H9 (cell line): Measurements from ENCODE around the gene TSPY10. TPM values are rescaled to one million over a fixed set of nuclear protein-coding genes. Genes with fewer than 3 reads are reported as not detected.
"Not testable (repeated sequence)": the region's sequence is repeated elsewhere in the genome, so short reads cannot be mapped to it uniquely, and the experiment has no call there.

Experiments
- DNase-seq: peaks from one replicate; pipeline ENCODE4 v3.0.0-alpha.2; 2017
- H2AFZ ChIP-seq: one replicate; pipeline ENCODE4 v1.6.1; 2013; ENCODE audit warnings: mild to moderate bottlenecking, low read length, control low read depth, moderate library complexity
- H2AK5ac ChIP-seq: 2 replicates; pipeline ENCODE4 v1.6.1; 2013; ENCODE audit warnings: low read length, control low read depth, mixed read lengths; ENCODE audit not compliant: insufficient read length
- H2BK120ac ChIP-seq: one replicate; pipeline ENCODE4 v1.6.1; 2013; ENCODE audit warnings: low read depth, mild to moderate bottlenecking, low read length, control low read depth, inconsistent platforms; ENCODE audit not compliant: poor library complexity, severe bottlenecking
- H2BK12ac ChIP-seq: 2 replicates; pipeline ENCODE4 v1.6.1; 2013; ENCODE audit warnings: low read length, control low read depth, mixed read lengths, low read depth; ENCODE audit not compliant: insufficient read length
- H2BK15ac ChIP-seq: 2 replicates; pipeline ENCODE4 v1.6.1; 2013; ENCODE audit warnings: low read depth, low read length, control low read depth
- H2BK20ac ChIP-seq: one replicate; pipeline ENCODE4 v1.6.1; 2013; ENCODE audit warnings: low read depth, mild to moderate bottlenecking, low read length, control low read depth, inconsistent platforms; ENCODE audit not compliant: poor library complexity, severe bottlenecking
- H2BK5ac ChIP-seq: 2 replicates; pipeline ENCODE4 v1.6.1; 2013; ENCODE audit warnings: low read length, control low read depth, mixed read lengths; ENCODE audit not compliant: insufficient read length
- H3K14ac ChIP-seq: 2 replicates; pipeline ENCODE4 v1.6.1; 2013; ENCODE audit warnings: low read length, control low read depth; ENCODE audit not compliant: insufficient read depth
- H3K18ac ChIP-seq: 2 replicates; pipeline ENCODE4 v1.6.1; 2013; ENCODE audit warnings: low read depth, mild to moderate bottlenecking, mixed read lengths, low read length, control low read depth; ENCODE audit not compliant: insufficient read length
- H3K23ac ChIP-seq: 2 replicates; pipeline ENCODE4 v1.6.1; 2013; ENCODE audit warnings: low read length, control low read depth, mixed read lengths, low read depth; ENCODE audit not compliant: insufficient read length
- H3K23me2 ChIP-seq: 2 replicates; pipeline ENCODE4 v1.6.1; 2013; ENCODE audit warnings: low read depth, mild to moderate bottlenecking, mixed read lengths, low read length, control low read depth; ENCODE audit not compliant: insufficient read length, poor library complexity, severe bottlenecking
- H3K27ac ChIP-seq: 2 replicates; pipeline ENCODE4 v1.5.1; 2013; ENCODE audit warnings: low read length, control low read depth, mixed read lengths, low read depth; ENCODE audit not compliant: insufficient read length
- H3K27me3 ChIP-seq: 2 replicates; pipeline ENCODE4 v1.6.1; 2013; ENCODE audit warnings: low read length, control low read depth, inconsistent platforms; ENCODE audit not compliant: insufficient read depth
- H3K4ac ChIP-seq: 2 replicates; pipeline ENCODE4 v1.6.1; 2013; ENCODE audit warnings: low read depth, mild to moderate bottlenecking, control low read depth, inconsistent platforms, low read length, moderate library complexity
- H3K4me1 ChIP-seq: 2 replicates; pipeline ENCODE4 v1.6.1; 2013; ENCODE audit warnings: low read length, control low read depth, inconsistent platforms; ENCODE audit not compliant: insufficient read depth
- H3K4me2 ChIP-seq: 2 replicates; pipeline ENCODE4 v1.6.1; 2013; ENCODE audit warnings: low read length, control low read depth, mixed read lengths; ENCODE audit not compliant: insufficient read length, insufficient read depth
- H3K56ac ChIP-seq: 2 replicates; pipeline ENCODE4 v1.6.1; 2013; ENCODE audit warnings: low read depth, mild to moderate bottlenecking, mixed read lengths, low read length, control low read depth; ENCODE audit not compliant: insufficient read length
- H3K79me1 ChIP-seq: 2 replicates; pipeline ENCODE4 v1.6.1; 2013; ENCODE audit warnings: low read depth, mild to moderate bottlenecking, moderate library complexity, low read length, control low read depth, inconsistent platforms; ENCODE audit not compliant: insufficient read depth, poor library complexity, severe bottlenecking
- H3K79me2 ChIP-seq: 2 replicates; pipeline ENCODE4 v1.6.1; 2013; ENCODE audit warnings: low read length, control low read depth, inconsistent platforms; ENCODE audit not compliant: insufficient read depth
- H3K9ac ChIP-seq: 2 replicates; pipeline ENCODE4 v1.6.1; 2013; ENCODE audit warnings: low read length, control low read depth, mixed read lengths; ENCODE audit not compliant: insufficient read length; ENCODE audit errors: extremely low read depth
- H3K9me3 ChIP-seq: one replicate; pipeline ENCODE4 v1.6.1; 2013; ENCODE audit warnings: low read depth, low read length, inconsistent platforms; ENCODE audit not compliant: control insufficient read depth
- H3T11ph ChIP-seq: one replicate; pipeline ENCODE4 v1.6.1; 2013; ENCODE audit warnings: mild to moderate bottlenecking, low read length, control low read depth, inconsistent platforms
- H4K20me1 ChIP-seq: one replicate; pipeline ENCODE4 v1.6.1; 2013; ENCODE audit not compliant: control insufficient read depth, insufficient read length, insufficient read depth
- H4K5ac ChIP-seq: 2 replicates; pipeline ENCODE4 v1.6.1; 2013; ENCODE audit warnings: low read depth, mild to moderate bottlenecking, mixed read lengths, low read length, control low read depth; ENCODE audit not compliant: insufficient read length
- H4K8ac ChIP-seq: replicated peaks from 2 replicates; pipeline ENCODE4 v1.6.1; 2013; ENCODE audit warnings: low read length, control low read depth, mixed read lengths, low read depth; ENCODE audit not compliant: insufficient read length
- H4K91ac ChIP-seq: 2 replicates; pipeline ENCODE4 v1.6.1; 2013; ENCODE audit warnings: low read depth, mild to moderate bottlenecking, moderate library complexity, mixed read lengths, low read length, control low read depth; ENCODE audit not compliant: insufficient read length
- H3K27ac Mint-ChIP-seq, 3 experiments: 2 replicates in 2 of 3; 3 replicates in 1 of 3; pipeline ENCODE4 v1.8.0; 2020 to 2021; ENCODE audit warnings: mixed read lengths in 3 of 3, mild to moderate bottlenecking in 1 of 3, moderate library complexity in 1 of 3
- H3K27me3 Mint-ChIP-seq: 2 replicates; pipeline ENCODE4 v1.8.0; 2021; ENCODE audit warnings: low read depth, mild to moderate bottlenecking, moderate library complexity, mixed read lengths
- H3K36me3 Mint-ChIP-seq, 3 experiments: 2 replicates in 2 of 3; 3 replicates in 1 of 3; pipeline ENCODE4 v1.8.0; 2020 to 2021; ENCODE audit warnings: low read depth in 3 of 3, mixed read lengths in 3 of 3; ENCODE audit not compliant: insufficient read depth in 1 of 3
- H3K4me1 Mint-ChIP-seq, 2 experiments: 2 replicates each; pipeline ENCODE4 v1.8.0; 2020; ENCODE audit warnings: mixed read lengths in 2 of 2
- H3K4me3 Mint-ChIP-seq, 2 experiments: 2 replicates in 1 of 2; 3 replicates in 1 of 2; pipeline ENCODE4 v1.8.0; 2020 to 2021; ENCODE audit warnings: mild to moderate bottlenecking in 2 of 2, mixed read lengths in 2 of 2, moderate library complexity in 1 of 2
- H3K9me3 Mint-ChIP-seq, 2 experiments: 2 replicates in 1 of 2; 3 replicates in 1 of 2; pipeline ENCODE4 v1.8.0; 2020; ENCODE audit warnings: mild to moderate bottlenecking in 2 of 2, mixed read lengths in 2 of 2, moderate library complexity in 1 of 2
- WGBS: extraction: QIAGEN DNeasy Blood & Tissue Kit; methylation state at CpG from one replicate; pipeline ENCODE4 v1.1.7; 2013; ENCODE audit warnings: missing lambda C conversion rate, low lambda C conversion rate, mixed read lengths; ENCODE audit not compliant: insufficient read length; ENCODE audit errors: extremely low coverage; 5-methylcytosine and 5-hydroxymethylcytosine counted together
- long read RNA-seq: library from polyadenylated mRNA; unstranded; transcript quantifications from one replicate; pipeline ENCODE4 v2.0.0, GENCODE V29; 2020
- total RNA-seq: library from RNA; stranded (reverse); gene quantifications from 2 replicates; pipeline ENCODE4 v1.2.1, GENCODE V29; 2021

Gene TSPY10
- not detected in 2 replicates for total RNA-seq
- long read RNA-seq = 0 reads

- H3K56ac ChIP-seq, H3K4me2 ChIP-seq, H3K9me3 ChIP-seq, H3K14ac ChIP-seq, H2AK5ac ChIP-seq, H2BK15ac ChIP-seq, H3K27ac ChIP-seq, H3T11ph ChIP-seq, H3K18ac ChIP-seq, H3K23ac ChIP-seq, H4K8ac ChIP-seq, H3K4ac ChIP-seq, H3K4me3 Mint-ChIP-seq, H2BK20ac ChIP-seq, H4K5ac ChIP-seq, H3K79me1 ChIP-seq, H3K36me3 Mint-ChIP-seq, H2AFZ ChIP-seq, H4K91ac ChIP-seq, H2BK120ac ChIP-seq, H3K23me2 ChIP-seq, H2BK12ac ChIP-seq, H3K9me3 Mint-ChIP-seq, H3K9ac ChIP-seq, H3K4me1 ChIP-seq, H3K27ac Mint-ChIP-seq, DNase-seq, H4K20me1 ChIP-seq, H3K27me3 ChIP-seq, H2BK5ac ChIP-seq, H3K27me3 Mint-ChIP-seq, H3K79me2 ChIP-seq, H3K4me1 Mint-ChIP-seq: not testable (repeated sequence)
- WGBS = no CpG with 5 or more reads among the region's 26 CpGs
These were observed at the start of gene TSPY10 for GRCh38 chrY:9527580-9527979. TSS of gene TSPY10 (plus strand) at chrY:9527880. CDS start at chrY:9527926, 46 bp downstream.

GRCh38 chrY:9486967-9487366 lies 40.7 kb upstream of the TSPY10 start, which contains the start of gene TSPY9:
TSS of gene TSPY9 (plus strand) at chrY:9487267. CDS start at chrY:9487313, 46 bp downstream.
- H4K91ac ChIP-seq, H3K36me3 Mint-ChIP-seq, H2BK20ac ChIP-seq, H2BK15ac ChIP-seq, H3K27me3 ChIP-seq, H2AK5ac ChIP-seq, H3K9me3 ChIP-seq, H3K27ac Mint-ChIP-seq, H2BK12ac ChIP-seq, H4K20me1 ChIP-seq, H3K14ac ChIP-seq, H3K27ac ChIP-seq, H2AFZ ChIP-seq, H3K4me1 ChIP-seq, H3T11ph ChIP-seq, H3K23me2 ChIP-seq, H3K9ac ChIP-seq, DNase-seq, H3K18ac ChIP-seq, H3K23ac ChIP-seq, H3K4me2 ChIP-seq, H4K8ac ChIP-seq, H3K56ac ChIP-seq, H3K79me2 ChIP-seq, H3K4me1 Mint-ChIP-seq, H3K27me3 Mint-ChIP-seq, H3K79me1 ChIP-seq, H3K9me3 Mint-ChIP-seq, H2BK5ac ChIP-seq, H3K4ac ChIP-seq, H3K4me3 Mint-ChIP-seq, H4K5ac ChIP-seq, H2BK120ac ChIP-seq: not testable (repeated sequence)
- WGBS = no CpG with 5 or more reads among the region's 26 CpGs
